ENCODE measurements around the gene PRSS27.

Gene PRSS27

DNA sequence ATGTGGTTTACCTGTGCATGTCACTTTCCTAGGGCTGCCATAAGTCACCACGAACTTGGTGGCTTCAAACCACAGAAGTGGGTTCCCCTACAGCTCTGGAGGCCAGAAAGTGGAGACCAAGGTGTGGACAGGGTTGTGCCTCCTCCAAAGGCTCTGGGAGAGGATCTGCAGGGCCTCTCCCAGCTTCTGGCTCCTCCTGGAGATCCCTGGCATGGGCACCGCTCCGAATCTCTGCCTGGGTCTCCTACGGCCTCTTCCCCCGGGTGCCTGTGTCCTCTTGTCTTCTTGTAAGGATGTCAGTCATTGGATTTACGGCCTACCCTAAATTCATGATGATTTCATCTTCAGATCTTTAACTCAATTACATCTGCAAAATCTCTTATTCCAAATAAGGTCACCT lies 29.9 kb upstream of the PRSS27 start:
- DNase-seq: no peak

DNA sequence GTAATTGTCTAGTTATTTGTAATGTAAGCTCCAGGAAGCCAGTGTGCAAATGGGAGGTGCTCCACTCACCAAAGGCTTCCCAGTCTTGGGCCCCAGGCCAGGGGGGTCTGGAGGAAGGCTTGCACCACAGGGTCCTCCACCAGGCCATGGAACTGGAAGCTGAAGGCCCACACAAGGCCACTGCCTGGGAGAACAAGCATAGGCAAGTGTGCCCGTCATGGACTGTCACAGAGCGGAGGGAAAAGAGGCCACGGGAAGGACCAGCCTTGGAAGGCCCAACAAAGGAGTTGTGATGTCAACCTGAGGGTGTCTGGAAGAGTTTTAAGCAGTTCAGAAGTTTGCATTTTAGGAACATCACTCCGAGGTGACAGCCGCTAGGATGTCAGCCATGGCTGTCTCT lies 29.5 kb upstream of the PRSS27 start:
- no peak for DNase-seq

DNA sequence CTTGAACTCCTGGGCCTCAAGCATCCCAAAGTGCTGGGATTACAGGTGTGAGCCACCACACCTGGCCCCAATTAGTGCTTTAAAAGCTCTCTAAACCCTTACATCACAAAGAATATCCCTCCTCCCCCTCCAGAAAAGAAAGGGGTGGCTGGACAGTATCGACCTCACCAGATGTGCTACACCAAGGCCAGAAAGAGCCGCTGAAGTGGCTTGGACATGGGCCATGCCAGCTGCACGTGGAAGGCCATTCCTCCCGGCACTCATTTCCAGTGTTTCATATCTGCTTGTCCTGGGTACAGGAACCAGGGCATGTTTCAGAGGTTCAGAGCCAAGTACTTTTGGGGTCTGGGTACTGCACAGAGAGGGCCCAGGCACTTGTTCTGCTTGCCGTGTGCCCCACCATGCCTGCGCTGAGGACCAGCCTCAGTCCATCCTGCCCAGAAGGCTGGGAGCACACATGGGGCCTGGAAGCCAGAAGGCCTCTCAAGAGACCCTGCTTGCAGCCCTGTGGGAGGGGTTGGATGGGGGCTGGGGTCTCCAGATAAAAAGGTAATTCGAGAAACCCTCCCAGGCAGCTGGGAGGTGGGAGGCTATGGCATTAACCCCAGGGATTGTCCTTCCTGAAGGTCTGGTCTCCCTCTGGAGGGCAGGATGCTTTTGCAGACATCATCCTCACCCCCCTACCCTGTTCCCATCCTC lies 28.9 kb upstream of the PRSS27 start:
- no peak for DNase-seq

DNA sequence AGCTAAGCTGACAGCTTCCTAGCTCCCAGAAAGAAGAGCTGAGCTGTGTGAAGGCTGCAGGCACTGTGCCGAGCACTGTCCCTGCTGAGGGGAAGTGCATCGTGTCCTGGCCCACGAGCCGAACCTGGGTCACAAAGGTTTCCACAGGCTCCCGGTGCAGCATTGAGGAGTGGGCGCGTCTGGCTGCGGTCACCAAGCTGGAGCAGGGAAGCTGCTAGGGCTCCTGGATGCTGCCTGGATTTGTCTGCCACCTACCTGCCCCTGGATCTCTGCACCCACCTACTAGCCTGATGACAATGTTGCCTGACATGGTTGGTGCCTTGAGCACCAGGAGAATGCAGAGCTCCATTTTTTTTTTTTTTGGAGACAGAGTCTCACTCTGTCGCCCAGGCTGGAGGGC lies 25.9 kb upstream of the PRSS27 start:
- DNase-seq: no peak

DNA sequence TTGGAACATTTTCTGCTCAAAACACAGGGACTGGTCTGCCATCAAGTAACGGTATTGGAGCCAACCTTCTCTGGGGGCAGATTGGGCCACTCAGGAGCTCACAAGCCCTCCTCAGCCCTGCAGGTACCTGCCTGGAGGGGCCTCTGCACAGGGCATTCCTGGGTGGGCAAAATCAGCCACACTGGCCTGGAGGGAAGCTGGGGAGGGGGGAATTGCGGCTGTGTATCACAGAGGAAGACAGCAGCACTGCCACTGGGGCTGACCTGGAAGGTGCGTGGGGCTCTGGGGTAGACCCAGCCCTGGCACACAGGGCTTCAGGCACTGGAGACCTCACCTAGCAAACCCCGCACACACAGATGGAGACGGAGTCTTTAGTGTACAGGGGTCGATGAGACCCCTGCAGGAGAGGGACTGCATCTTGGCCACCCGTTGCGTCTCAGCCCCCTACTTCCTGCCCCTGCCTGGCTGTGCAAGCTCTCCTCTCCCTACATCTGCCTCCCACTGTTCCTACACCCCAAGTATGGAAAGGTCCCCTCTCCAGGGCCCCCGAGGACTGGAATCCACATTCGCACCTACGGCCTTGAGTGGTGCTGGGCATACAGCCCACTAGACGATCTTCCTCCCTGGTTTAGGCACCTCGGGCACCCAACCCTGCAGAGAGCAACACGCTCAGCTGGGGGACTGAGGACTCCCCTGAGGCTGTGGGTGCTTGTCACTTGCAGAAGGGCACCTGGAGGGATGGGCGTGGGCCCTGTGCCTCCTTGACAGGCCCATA lies 25.3 kb upstream of the PRSS27 start:
- no peak for DNase-seq

DNA sequence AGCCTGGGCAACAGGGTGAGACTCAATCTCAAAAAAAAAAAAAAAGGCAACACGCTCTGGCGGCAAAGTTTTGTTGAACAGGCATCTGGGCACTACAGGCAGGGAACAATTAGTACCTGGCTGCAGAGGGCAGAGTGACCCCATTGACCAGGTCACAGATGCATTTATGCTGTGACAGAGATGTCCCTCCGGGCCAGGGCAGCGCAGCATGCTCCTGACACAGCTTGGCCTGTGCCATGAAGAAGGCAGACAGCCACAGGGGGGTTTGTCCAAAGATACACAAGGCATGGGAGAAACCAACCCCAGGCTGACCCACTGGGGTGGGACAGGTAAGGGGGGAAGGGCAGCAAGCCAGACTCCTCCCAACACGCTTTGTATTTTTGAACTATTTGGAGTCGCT lies 24.7 kb upstream of the PRSS27 start:
- no peak for DNase-seq

DNA sequence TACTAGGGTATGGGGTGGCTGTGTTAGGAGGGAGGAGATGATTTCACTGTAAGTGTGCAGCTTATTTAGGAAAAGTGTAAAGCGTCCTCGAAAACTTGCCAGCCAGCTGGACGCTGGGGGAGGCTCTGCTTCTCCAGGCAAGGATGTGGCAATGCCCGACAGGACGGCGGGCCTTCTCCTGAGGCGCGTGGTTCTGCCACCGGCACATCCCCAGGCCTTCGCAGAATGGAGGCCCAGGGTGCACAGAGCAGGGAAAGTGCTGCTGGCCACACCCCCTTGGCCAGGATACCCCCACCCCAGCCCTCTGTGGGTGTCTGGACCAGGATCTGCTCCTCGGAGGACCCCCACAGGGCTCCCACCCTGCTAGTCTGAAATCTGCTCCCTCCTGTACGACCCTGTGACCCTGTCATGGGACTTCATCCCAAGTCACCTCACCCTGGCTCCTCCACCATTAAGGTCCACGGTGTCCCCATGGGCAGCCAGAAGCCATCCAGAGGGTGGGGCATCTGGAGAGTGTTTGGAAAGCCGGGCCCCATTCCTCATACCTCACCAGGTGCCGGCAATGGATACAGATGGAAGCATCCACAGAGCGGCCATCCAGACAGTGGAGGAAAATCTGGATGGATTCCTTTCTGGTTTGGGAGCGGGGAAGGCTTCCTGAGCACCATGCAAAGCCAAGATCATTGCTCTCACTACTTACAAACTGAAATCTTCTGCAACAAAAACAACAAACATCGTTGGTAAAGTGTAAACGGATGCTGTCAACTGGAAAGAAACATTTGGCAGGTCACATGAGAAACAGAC lies 23.2 kb upstream of the PRSS27 start:
- no peak for DNase-seq

DNA sequence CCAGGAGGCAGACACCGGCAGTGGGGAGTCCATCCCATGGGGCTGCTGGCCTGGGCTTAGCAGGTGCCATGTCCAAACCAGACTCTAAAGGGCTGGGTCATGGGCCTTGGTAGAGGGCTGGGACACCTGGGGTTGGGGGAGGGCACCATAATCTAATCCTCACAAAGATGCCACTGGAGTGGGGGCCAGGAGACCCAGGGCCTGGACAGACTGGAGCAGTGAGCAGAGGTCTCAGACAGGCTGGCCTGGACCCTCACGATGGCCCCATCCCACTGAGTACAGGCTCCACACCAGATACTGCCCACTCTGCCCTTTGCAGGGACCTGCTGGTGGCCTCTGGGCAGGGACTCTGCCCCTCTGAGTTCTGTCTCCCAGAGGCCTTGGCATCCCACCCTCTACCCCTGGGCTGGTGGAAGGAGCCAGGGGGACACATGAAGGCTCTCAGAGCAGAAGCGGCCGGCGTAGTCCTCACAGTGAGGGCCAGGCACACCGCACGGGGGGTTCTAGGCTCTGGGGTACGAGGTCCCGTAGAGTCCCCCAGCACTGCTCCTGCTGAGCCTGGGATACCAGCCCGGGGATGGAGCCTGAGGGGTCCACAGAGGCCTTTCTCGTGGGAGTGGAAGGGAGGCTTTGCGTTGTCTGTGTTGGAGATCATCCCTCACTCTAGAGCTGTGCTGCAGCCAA lies 22.4 kb upstream of the PRSS27 start:
- DNase-seq: no peak

DNA sequence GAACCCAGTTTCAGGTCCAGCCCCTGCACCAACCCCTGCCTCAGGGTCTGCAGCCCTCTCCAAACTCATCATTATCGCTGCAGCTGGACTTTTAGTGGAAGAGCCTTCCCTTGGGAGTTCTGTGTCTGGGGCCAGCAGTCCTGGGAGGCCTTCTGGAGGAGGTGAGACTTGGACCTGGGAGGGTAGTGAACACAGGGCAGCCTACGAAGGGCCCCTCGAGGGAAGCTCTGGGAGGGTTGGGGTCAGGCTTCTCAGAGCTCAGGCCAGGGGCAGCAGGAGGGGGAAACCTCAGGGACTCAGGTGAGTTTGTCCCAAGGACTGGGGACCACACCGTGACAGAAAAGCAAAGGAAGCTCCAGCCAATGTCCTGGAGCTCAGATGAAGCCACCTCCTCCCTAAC lies 21.1 kb upstream of the PRSS27 start:
- DNase-seq: no peak

DNA sequence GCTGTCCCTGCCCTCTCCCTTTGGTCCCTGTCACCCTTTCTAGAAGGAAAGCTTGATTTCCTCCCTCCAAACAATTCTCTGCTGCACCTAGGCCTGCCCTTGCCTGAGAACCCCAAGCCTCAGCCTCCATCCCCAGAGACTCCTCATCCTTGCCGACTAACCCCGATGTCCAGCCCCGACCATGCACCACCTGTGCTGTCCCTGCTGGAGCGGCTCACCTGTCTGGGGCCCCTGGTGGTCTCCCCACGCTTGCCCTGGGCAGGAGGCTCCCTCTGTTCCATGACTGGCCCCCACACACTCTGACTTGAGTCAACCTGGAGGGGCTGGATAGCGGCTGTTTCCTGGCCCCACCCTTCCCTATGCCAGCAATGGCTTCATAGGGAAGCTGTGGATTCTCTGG lies 20.5 kb upstream of the PRSS27 start:
- DNase-seq: no peak

DNA sequence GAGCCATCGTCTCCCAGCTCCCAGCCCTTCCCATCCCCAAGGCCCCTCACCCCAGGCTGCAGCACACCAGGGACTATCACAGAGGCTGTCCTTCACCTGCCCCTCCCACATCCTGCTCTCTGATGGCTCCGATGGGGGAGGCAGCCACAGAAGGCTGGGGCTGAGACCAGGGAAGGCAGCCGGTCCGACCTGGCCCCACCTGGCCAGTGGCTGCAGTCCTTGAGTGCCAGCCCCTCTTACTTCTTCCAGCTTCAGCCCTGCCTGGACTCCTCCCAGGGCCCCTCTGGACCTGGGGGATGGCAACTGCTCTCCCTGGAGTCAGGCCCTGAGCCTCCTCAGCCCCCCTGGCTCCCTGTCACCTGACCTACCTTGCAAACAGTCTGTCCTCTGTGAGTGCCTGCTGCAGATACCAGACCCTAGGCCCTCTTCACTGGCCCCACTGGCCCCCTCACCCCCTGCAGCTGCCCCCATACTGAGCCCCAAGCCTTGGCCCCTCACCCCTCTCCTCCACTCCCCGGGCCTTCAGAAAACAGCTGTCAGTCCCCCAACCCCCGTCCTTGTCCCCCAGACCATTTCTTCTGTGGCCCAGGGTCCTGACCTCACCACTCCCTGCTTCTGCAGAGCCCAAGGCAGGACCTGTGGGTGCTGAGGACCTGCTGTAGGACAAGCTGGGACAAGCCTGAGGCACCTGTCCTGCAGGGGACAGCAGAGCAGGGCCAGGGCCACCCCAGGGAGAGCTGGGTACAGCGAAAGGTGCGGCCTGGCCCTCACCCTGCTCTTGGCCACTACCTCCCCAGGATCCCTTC lies 19.8 kb upstream of the PRSS27 start:
- DNase-seq: no peak

DNA sequence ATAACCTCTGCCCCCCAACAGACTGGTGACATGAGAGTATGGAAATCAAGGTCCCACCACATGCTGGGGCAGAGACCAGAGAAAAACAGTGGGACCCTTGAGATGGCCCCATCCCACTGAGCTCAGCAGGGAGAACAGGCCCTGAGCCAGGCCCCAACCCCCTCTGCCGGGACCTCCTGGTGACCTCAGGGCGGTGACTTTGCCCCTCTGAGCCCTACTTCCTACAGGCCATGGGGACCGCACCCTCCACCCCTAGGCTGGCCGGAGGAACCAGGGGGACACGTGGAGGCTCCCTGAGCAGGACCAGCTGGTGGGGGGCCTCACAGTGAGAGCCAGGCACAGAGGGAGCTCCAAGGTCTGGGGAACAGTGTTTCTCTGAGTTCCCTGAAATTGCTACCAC lies 18.6 kb upstream of the PRSS27 start:
- no peak for DNase-seq

DNA sequence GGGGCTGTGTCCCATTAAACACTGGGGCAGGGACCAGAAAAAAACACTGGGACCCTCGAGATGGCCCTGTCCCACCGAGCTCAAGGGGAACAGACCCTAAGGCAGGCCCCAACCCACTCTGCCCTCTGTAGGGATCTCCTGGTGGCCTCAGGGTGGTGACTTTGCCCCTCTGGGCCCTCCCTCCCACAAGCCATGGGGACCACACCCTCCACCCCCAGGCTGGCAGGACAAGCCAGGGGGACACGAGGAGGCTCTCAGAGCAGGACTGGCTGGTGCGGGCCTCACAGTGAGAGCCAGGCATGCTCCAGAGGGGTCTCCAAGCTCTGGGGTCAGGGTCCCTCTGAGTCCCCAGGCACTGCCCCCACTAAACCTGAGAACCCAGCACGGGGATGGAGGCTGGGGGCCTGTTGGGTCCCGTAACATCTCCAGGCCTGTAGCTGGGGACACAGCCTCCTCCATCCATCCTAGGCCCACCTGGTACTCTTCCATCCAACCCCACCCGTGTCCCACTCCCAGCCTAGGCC lies 17.9 kb upstream of the PRSS27 start:
- no peak for DNase-seq

DNA sequence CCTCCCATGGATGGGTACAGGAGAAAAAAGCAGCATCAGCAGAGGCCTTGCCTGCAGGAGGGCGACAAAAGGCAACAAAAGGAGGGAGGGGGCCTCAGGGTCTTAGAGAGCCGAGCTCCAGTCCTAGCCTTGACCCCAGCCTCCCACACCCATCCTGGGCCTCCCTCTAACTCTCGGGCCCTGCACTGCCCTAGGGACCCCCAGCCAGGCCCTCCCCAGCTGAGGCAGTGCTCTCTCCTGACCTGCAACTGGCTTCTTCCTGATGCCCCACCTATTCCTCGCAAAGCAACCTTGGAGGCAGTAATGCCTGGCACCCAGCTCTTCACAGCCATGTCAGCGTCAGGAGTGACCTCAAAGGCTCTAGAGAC lies 17.2 kb upstream of the PRSS27 start:
- DNase-seq: no peak

DNA sequence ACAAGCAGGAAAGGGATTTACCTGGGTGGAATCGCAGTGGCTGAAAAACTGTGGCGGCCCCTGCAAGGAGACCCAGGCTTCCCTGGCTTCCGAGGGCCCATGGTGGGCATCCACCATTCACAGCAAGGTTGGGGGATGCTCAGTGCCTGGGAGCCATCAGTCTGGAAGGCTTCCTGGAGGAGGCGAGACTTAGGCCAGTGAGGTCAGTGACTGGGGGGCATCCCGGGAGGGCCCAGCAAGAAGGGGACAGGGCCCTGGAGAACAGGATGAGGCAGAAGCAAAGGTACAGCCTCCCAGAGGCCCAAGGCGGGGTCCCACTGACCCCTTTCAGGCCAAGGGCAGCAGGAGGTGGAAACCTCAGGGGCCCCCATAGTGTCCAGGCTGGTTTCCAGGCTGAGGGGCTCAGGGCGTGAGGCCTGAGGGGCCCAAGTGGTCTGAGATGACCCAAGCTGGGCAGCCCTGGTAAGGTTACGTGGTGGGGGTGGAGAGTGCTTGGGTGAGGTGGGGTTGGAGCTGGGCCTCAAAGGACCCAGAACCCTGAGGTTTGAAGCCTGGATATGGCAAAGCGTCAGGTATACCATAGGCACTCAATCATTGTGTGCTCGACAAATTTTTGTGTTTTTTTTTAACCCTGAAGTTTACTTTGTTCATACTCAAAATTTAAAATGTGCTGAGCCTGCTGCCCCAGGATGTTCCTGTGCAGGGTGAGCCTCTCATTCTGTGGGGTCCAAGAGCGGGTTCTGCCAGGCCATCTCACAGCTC lies 16.6 kb upstream of the PRSS27 start:
- no peak for DNase-seq

DNA sequence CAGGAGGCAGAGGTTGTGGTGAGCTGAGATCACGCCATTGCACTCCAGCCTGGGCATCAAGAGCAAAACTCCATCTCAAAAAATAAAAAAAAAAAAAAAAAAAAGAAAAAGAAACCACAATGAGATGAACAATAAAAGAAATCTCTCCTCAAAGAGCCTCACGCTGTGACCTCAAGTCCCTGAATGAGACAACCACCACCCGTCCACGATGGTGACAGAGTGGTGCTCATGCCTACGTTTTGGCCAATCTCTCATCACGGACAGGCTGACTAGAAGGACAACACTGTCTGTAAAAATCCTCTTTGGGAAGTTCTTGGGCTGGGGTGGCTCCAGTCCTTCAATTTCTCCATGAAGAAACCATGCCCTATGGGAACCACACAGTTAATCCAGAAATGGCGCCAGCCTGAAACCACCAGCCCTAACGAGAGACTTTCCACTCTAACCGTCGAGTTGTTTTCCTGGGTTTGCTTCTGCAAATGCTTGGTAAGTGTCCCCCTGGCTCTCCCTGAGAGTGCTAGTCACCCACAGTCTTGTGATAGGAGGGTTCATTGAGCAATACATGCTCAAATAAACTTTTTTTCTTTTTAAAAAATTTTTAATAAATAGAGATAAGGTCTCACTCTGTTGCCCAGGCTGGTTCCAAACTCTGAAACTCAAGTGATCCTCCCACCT lies 15.0 kb upstream of the PRSS27 start:
- DNase-seq: no peak

DNA sequence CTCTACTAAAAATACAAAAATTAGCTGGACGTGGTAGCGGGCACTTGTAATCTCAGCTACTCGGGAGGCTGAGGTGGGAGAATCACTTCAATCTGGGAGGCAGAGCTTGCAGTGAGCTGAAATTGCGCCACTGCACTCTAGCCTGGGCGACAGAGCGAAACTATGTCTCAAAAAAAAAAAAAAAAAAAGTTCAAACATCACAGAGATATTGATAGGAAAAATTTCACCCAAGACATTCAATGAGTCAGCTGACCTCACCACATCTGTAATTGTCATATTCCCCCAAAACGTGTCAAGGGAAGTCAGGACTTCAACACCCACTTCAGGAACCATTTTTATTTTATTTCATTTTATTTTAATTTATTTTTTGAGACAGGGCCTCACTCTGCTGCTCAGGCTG lies 8.0 kb upstream of the PRSS27 start:
- no peak for DNase-seq

DNA sequence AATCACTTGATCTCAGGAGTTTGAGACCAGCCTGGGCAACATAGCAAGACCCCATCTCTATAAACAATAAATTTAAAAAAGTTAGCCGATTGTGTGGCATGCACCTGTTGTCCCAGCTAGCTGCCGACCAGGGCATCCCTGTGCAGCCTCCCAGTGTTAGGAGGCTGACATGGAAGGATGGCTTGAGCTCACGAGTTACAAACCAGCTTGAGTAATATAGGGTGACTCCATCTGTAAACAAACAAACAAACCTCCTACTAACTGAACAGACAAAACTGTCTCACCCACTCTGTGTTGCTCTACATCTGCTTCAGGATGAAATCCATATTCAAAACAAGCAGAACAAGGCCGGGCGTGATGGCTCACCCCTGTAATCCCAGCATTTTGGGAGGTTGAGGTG lies 6.9 kb upstream of the PRSS27 start:
- no peak for DNase-seq

DNA sequence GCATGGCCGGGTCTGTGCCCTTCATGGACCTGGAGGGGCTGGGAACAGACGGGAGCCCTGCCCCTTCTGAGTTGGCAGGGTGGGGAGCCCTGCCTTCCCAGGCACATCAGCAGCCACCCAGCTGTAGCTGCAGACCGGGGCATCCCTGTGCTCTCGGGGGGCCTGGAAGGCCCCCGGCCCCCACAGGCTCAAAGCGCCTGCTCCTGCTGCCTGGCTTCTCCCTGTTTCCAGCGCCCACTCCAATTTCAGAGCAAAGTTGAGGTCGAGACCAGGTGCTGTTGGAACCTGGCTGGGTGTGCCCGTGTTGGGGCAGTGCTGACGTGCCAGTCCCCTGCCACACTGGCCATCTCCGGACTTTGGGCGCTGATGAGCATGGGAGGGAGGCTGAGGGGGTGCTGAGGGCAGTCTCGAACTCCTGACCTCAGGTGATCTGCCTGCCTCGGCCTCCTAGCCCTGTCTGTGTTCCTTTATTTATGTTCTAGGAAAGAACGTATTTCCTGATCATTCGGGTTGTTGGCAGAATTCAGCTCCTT lies 4.9 kb upstream of the PRSS27 start:
- no peak for DNase-seq

DNA sequence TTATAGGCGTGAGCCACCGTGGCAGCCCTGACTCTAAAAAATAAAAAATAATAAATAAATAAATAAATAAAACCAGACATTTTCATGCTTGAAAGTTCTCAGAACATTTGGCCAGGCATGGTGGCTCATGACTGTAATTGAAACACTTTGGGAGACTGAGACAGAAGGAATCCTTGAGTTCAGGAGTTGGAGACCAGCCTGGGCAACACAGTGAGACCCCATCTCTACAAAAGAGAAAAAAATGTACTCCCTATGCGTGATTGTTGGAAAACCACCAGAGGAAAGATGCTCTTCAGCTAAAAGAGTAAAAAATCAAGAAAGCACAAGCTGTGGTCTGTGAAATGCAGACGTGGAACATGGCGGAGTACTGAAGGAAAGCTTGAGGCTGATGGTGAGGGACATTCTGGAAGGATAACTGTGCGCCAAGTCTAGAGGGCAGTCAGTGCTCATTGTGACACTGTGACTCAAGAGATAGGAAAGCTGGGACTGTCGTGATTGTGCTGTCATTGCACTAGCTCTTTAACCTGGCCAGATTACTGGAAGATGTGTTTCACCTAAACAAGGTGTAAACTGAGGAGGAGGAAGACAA lies 4.2 kb upstream of the PRSS27 start:
- DNase-seq: no peak
